DMS 273 (cell line): ENCODE measurements around the gene ADAM19.

Experiments used
- DNase-seq: peaks from one replicate; lab custom pipeline; 2025; ENCODE audit not compliant: unreplicated experiment; lab: John Stamatoyannopoulos, UW

ADAM19 gene

GRCh38 chr5:157596487-157596886 lies 20.9 kb upstream of the ADAM19 start:
- no peak for DNase-seq

GRCh38 chr5:157594675-157595459 lies 19.3 kb upstream of the ADAM19 start:
- DNase-seq: no peak

GRCh38 chr5:157594257-157594656 lies 18.7 kb upstream of the ADAM19 start:
- no peak for DNase-seq

- DNase-seq: no peak
Observed at GRCh38 chr5:157593052-157593757, 17.6 kb upstream of the ADAM19 start.

- no peak for DNase-seq
Observed at GRCh38 chr5:157592594-157592993, 17.0 kb upstream of the ADAM19 start.

- no peak for DNase-seq
Observed at GRCh38 chr5:157590478-157590877, 14.9 kb upstream of the ADAM19 start.

GRCh38 chr5:157584628-157585027 lies 9.1 kb upstream of the ADAM19 start:
- no peak for DNase-seq

GRCh38 chr5:157582731-157583620 lies 7.4 kb upstream of the ADAM19 start:
- no peak for DNase-seq

GRCh38 chr5:157581901-157582300 lies 6.3 kb upstream of the ADAM19 start:
- no peak for DNase-seq

- DNase-seq: no peak
Observed at GRCh38 chr5:157578079-157578780, 2.7 kb upstream of the ADAM19 start.

- DNase-seq: no peak
Observed at GRCh38 chr5:157576678-157577077, 1.1 kb upstream of the ADAM19 start.

- peak; percentile 66 for DNase-seq
Observed at GRCh38 chr5:157574456-157575380, 857 bp downstream of the ADAM19 start.

GRCh38 chr5:157571357-157571827 lies 4.2 kb downstream of the ADAM19 start:
- no peak for DNase-seq

- DNase-seq: no peak
Observed at GRCh38 chr5:157570531-157571200, 4.9 kb downstream of the ADAM19 start.

- DNase-seq: no peak
Observed at GRCh38 chr5:157568720-157569119, 6.9 kb downstream of the ADAM19 start.

GRCh38 chr5:157568222-157568621 lies 7.4 kb downstream of the ADAM19 start:
- DNase-seq: no peak

- DNase-seq: no peak
Observed at GRCh38 chr5:157566902-157567489, 8.6 kb downstream of the ADAM19 start.

- DNase-seq: no peak
Observed at GRCh38 chr5:157563929-157564716, 11.5 kb downstream of the ADAM19 start.
